K562 (cell line): ENCODE results near the gene ZNF845.
A peak's percentile ranks its signal among the peaks of the same experiment; 100 is the strongest.

Experiments
- E2F8 ChIP-seq: fragments of 450-650 bp; IDR thresholded peaks from 2 replicates; pipeline ENCODE4 v1.7.1; 2018; ENCODE audit warnings: mild to moderate bottlenecking, low read depth; ENCODE audit not compliant: partially characterized antibody
- EP300 ChIP-seq: IDR thresholded peaks from 2 replicates; pipeline ENCODE4 v1.6.1; 2012; ENCODE audit warnings: low read length, improper control_type of control experiment
- ILF3 ChIP-seq: fragments of 450-650 bp; IDR thresholded peaks from 2 replicates; pipeline ENCODE4 v1.6.1; 2018; ENCODE audit warnings: antibody characterized with exemption, mild to moderate bottlenecking, moderate library complexity, borderline replicate concordance
- MXI1 ChIP-seq: IDR thresholded peaks from 2 replicates; pipeline ENCODE4 v1.6.1; 2011; ENCODE audit warnings: low read depth, mild to moderate bottlenecking, improper control_type of control experiment, low read length
- NR3C1 ChIP-seq: sonication (generic); formaldehyde crosslinking; IDR thresholded peaks from 2 replicates; pipeline ENCODE4 v1.8.1; 2022; ENCODE audit warnings: missing genetic modification reagents
- POLR2A ChIP-seq: fragments of 450-650 bp; conservative IDR thresholded peaks from 2 replicates; pipeline ENCODE4 v1.6.1; 2016
- PRMT5 ChIP-seq: sonication (generic); formaldehyde crosslinking; IDR thresholded peaks from 2 replicates; pipeline ENCODE4 v1.5.0; 2020; ENCODE audit warnings: missing genetic modification reagents
- PTRF ChIP-seq: fragments of 450-650 bp; IDR thresholded peaks from 2 replicates; pipeline ENCODE4 v1.6.1; 2016; ENCODE audit warnings: mild to moderate bottlenecking, missing genetic modification characterization, missing compliant biosample characterization
- SFPQ ChIP-seq: fragments of 200-400 bp; formaldehyde crosslinking; IDR thresholded peaks from 2 replicates; pipeline ENCODE4 v1.6.1; 2017; ENCODE audit warnings: mild to moderate bottlenecking, low read depth, low read length, moderate library complexity

- TF ChIP-seq EP300 = no peak
- no peak for TF ChIP-seq MXI1
- TF ChIP-seq PRMT5 (CRISPR knock-in tag) = no peak
- no peak for TF ChIP-seq ILF3
- TF ChIP-seq PTRF (tag) = no peak
- no peak for TF ChIP-seq SFPQ
- peak; percentile 87 for TF ChIP-seq POLR2A
- no peak for TF ChIP-seq E2F8
- TF ChIP-seq NR3C1 (CRISPR knock-in tag) = no peak
Measured at GRCh38 chr19:53333463-53334449, at the start of gene ZNF845.
